Mesendoderm (in vitro differentiated cells): ENCODE measurements around the gene RPRD1B.

Experiments
- DNase-seq: peaks from one replicate; pipeline ENCODE4 v3.0.0; 2013
- H2AK5ac ChIP-seq: 2 replicates; pipeline ENCODE4 v1.6.1; 2013; ENCODE audit warnings: low read length, inconsistent platforms
- H2BK120ac ChIP-seq: 2 replicates; pipeline ENCODE4 v1.6.1; 2013; ENCODE audit warnings: low read depth, mild to moderate bottlenecking, low read length, moderate library complexity, mixed read lengths
- H2BK15ac ChIP-seq: replicated peaks from 2 replicates; pipeline ENCODE4 v1.6.1; 2013; ENCODE audit warnings: low read depth, mild to moderate bottlenecking, moderate library complexity
- H2BK5ac ChIP-seq: 2 replicates; pipeline ENCODE4 v1.6.1; 2013; ENCODE audit warnings: low read length, inconsistent platforms
- H3K18ac ChIP-seq: 2 replicates; pipeline ENCODE4 v1.6.1; 2013; ENCODE audit warnings: mild to moderate bottlenecking, low read length, mixed read lengths
- H3K23ac ChIP-seq: one replicate; pipeline ENCODE4 v1.6.1; 2013; ENCODE audit warnings: low read length
- H3K27ac ChIP-seq: 2 replicates; pipeline ENCODE4 v1.5.1; 2013; ENCODE audit warnings: low read depth, mild to moderate bottlenecking, inconsistent platforms, low read length, moderate library complexity
- H3K27me3 ChIP-seq: 2 replicates; pipeline ENCODE4 v1.6.1; 2013; ENCODE audit warnings: low read length, control low read depth, mild to moderate bottlenecking, inconsistent platforms; ENCODE audit not compliant: insufficient read depth, poor library complexity
- H3K36me3 ChIP-seq: 2 replicates; pipeline ENCODE4 v1.6.1; 2013; ENCODE audit warnings: low read length, inconsistent platforms; ENCODE audit not compliant: control insufficient read depth, insufficient read depth
- H3K4ac ChIP-seq: one replicate; pipeline ENCODE4 v1.6.1; 2013; ENCODE audit warnings: low read depth, mild to moderate bottlenecking, low read length, moderate library complexity
- H3K4me1 ChIP-seq: 2 replicates; pipeline ENCODE4 v1.6.1; 2013; ENCODE audit warnings: low read depth, low read length, inconsistent platforms; ENCODE audit not compliant: control insufficient read depth
- H3K4me2 ChIP-seq: 2 replicates; pipeline ENCODE4 v1.6.1; 2013; ENCODE audit warnings: low read length
- H3K4me3 ChIP-seq: 2 replicates; pipeline ENCODE4 v1.5.1; 2013; ENCODE audit warnings: mild to moderate bottlenecking, low read length
- H3K56ac ChIP-seq: one replicate; pipeline ENCODE4 v1.6.1; 2013; ENCODE audit warnings: low read length
- H3K79me1 ChIP-seq: 2 replicates; pipeline ENCODE4 v1.6.1; 2013; ENCODE audit warnings: low read length, inconsistent platforms
- H3K79me2 ChIP-seq: 2 replicates; pipeline ENCODE4 v1.6.1; 2013; ENCODE audit warnings: mild to moderate bottlenecking, low read length; ENCODE audit not compliant: control insufficient read depth, insufficient read depth
- H3K9ac ChIP-seq: 2 replicates; pipeline ENCODE4 v1.6.1; 2013; ENCODE audit warnings: low read length, inconsistent platforms
- H4K5ac ChIP-seq: one replicate; pipeline ENCODE4 v1.6.1; 2013; ENCODE audit warnings: low read length
- H4K8ac ChIP-seq: one replicate; pipeline ENCODE4 v1.6.1; 2013; ENCODE audit warnings: low read depth, mild to moderate bottlenecking, control low read depth, low read length, moderate library complexity
- WGBS: extraction: QIAGEN DNeasy Blood & Tissue Kit; methylation state at CpG from one replicate; pipeline ENCODE4 v1.1.7; 2013; ENCODE audit warnings: low lambda C conversion rate, missing lambda C conversion rate; ENCODE audit not compliant: insufficient coverage; ENCODE audit errors: extremely low coverage; 5-methylcytosine and 5-hydroxymethylcytosine counted together

RPRD1B gene

GRCh38 chr20:38050686-38051085, 17.1 kb downstream of the RPRD1B start:
- no peak overlapping the region for H2BK120ac ChIP-seq

GRCh38 chr20:38052870-38053269, 19.3 kb downstream of the RPRD1B start:
- peak; percentile 23 for DNase-seq
- Histone ChIP-seq H3K27me3 (no peaks in the 10 kb centered on the region), H3K9ac (no peak overlapping the region), H4K5ac (no peak overlapping the region), H3K4me2 (no peak overlapping the region), H3K56ac (no peak overlapping the region), H3K36me3 (no peaks in the 10 kb centered on the region), H3K4me1 (no peaks in the 10 kb centered on the region), H2BK120ac (no peak overlapping the region), H3K4ac (no peak overlapping the region), H3K18ac (no peak overlapping the region), H3K79me1 (peaks cover 7% of the 10 kb centered on the region), H2BK15ac (no peak overlapping the region), H2AK5ac (no peak overlapping the region), H4K8ac (no peak overlapping the region), H3K79me2 (peaks cover 23% of the 10 kb centered on the region), H3K4me3 (no peak overlapping the region), H2BK5ac (no peak overlapping the region), H3K27ac (no peak overlapping the region), H3K23ac (no peak overlapping the region)
- WGBS: no CpG with 5 or more reads among the region's 2 CpGs

More at GRCh38 chr20:38050686-38051085, 17.1 kb downstream of the RPRD1B start:
- H3K79me1 ChIP-seq: peaks cover 13% of the 10 kb centered on the region
- H3K18ac ChIP-seq: no peak overlapping the region
- H3K36me3 ChIP-seq: no peaks in the 10 kb centered on the region
- H3K27ac ChIP-seq: no peak overlapping the region
- H2BK5ac ChIP-seq: no peak overlapping the region
- no peak overlapping the region for H3K4ac ChIP-seq
- H3K79me2 ChIP-seq: peaks cover 26% of the 10 kb centered on the region
- no peaks in the 10 kb centered on the region for H3K27me3 ChIP-seq
- H2AK5ac ChIP-seq: no peak overlapping the region
- no peak overlapping the region for H4K8ac ChIP-seq
- no peak overlapping the region for H3K4me3 ChIP-seq
- no peak overlapping the region for H3K23ac ChIP-seq
- no CpG with 5 or more reads among the region's 1 CpG for WGBS
- no peak overlapping the region for H4K5ac ChIP-seq
- H3K4me1 ChIP-seq: peaks cover 2% of the 10 kb centered on the region
- H2BK15ac ChIP-seq: no peak overlapping the region
- no peak overlapping the region for H3K9ac ChIP-seq
- no peak overlapping the region for H3K56ac ChIP-seq
- DNase-seq: no peak
- no peak overlapping the region for H3K4me2 ChIP-seq

GRCh38 chr20:38054647-38055046, 21.1 kb downstream of the RPRD1B start:
- no peak overlapping the region for H3K4ac ChIP-seq
- H2BK120ac ChIP-seq: no peak overlapping the region
- no peak overlapping the region for H3K4me2 ChIP-seq
- no peak for DNase-seq
- no peak overlapping the region for H3K27ac ChIP-seq
- H3K9ac ChIP-seq: no peak overlapping the region
- H4K8ac ChIP-seq: no peak overlapping the region
- no peak overlapping the region for H2AK5ac ChIP-seq
- no peak overlapping the region for H3K23ac ChIP-seq
- peaks cover 8% of the 10 kb centered on the region for H3K79me1 ChIP-seq
- WGBS: 100% methylated on average over 1 of the region's 2 CpGs
- H2BK15ac ChIP-seq: no peak overlapping the region
- H3K4me3 ChIP-seq: no peak overlapping the region
- no peak overlapping the region for H2BK5ac ChIP-seq
- no peaks in the 10 kb centered on the region for H3K27me3 ChIP-seq
- peaks cover 20% of the 10 kb centered on the region for H3K79me2 ChIP-seq
- H3K56ac ChIP-seq: no peak overlapping the region
- peaks cover 3% of the 10 kb centered on the region for H3K36me3 ChIP-seq
- H4K5ac ChIP-seq: no peak overlapping the region
- H3K4me1 ChIP-seq: no peaks in the 10 kb centered on the region
- H3K18ac ChIP-seq: no peak overlapping the region

GRCh38 chr20:38055294-38055693, 21.7 kb downstream of the RPRD1B start:
- Histone ChIP-seq H2BK120ac (no peak overlapping the region), H2BK5ac (no peak overlapping the region), H2AK5ac (no peak overlapping the region), H3K18ac (no peak overlapping the region), H3K9ac (no peak overlapping the region), H3K4me3 (no peak overlapping the region), H2BK15ac (no peak overlapping the region), H3K4me2 (no peak overlapping the region), H3K56ac (no peak overlapping the region), H4K5ac (no peak overlapping the region), H3K27me3 (no peaks in the 10 kb centered on the region), H4K8ac (no peak overlapping the region), H3K27ac (no peak overlapping the region), H3K4ac (no peak overlapping the region), H3K79me2 (peaks cover 16% of the 10 kb centered on the region), H3K4me1 (no peaks in the 10 kb centered on the region), H3K36me3 (peaks cover 8% of the 10 kb centered on the region), H3K23ac (no peak overlapping the region), H3K79me1 (peaks cover 10% of the 10 kb centered on the region)
- DNase-seq: no peak
- WGBS: no CpG with 5 or more reads among the region's 4 CpGs

- Histone ChIP-seq H4K5ac (no peak overlapping the region), H3K79me2 (peaks cover 16% of the 10 kb centered on the region), H3K4me1 (no peaks in the 10 kb centered on the region), H3K56ac (no peak overlapping the region), H4K8ac (no peak overlapping the region), H3K27ac (no peak overlapping the region), H3K4me3 (no peak overlapping the region), H3K9ac (no peak overlapping the region), H3K18ac (no peak overlapping the region), H2BK5ac (no peak overlapping the region), H3K36me3 (peaks cover 8% of the 10 kb centered on the region), H2AK5ac (no peak overlapping the region), H2BK120ac (no peak overlapping the region), H2BK15ac (no peak overlapping the region), H3K79me1 (peaks cover 10% of the 10 kb centered on the region), H3K27me3 (no peaks in the 10 kb centered on the region), H3K4me2 (no peak overlapping the region), H3K23ac (no peak overlapping the region), H3K4ac (no peak overlapping the region)
- DNase-seq: no peak
- no CpG with 5 or more reads among the region's 6 CpGs for WGBS
Observed at GRCh38 chr20:38055848-38056247, 22.3 kb downstream of the RPRD1B start.

GRCh38 chr20:38057351-38057972, 23.9 kb downstream of the RPRD1B start:
- Histone ChIP-seq H2AK5ac (no peak overlapping the region), H3K56ac (no peak overlapping the region), H3K79me1 (peaks cover 10% of the 10 kb centered on the region), H2BK120ac (no peak overlapping the region), H3K4ac (no peak overlapping the region), H3K23ac (no peak overlapping the region), H3K4me3 (no peak overlapping the region), H3K18ac (no peak overlapping the region), H4K8ac (no peak overlapping the region), H2BK15ac (no peak overlapping the region), H3K27me3 (no peaks in the 10 kb centered on the region), H3K27ac (no peak overlapping the region), H3K4me1 (no peaks in the 10 kb centered on the region), H3K9ac (no peak overlapping the region), H3K4me2 (no peak overlapping the region), H3K79me2 (peaks cover 10% of the 10 kb centered on the region), H2BK5ac (no peak overlapping the region), H4K5ac (no peak overlapping the region), H3K36me3 (peaks cover 8% of the 10 kb centered on the region)
- WGBS: no CpG with 5 or more reads among the region's 7 CpGs
- DNase-seq: peak; percentile 87
